ENCODE data around the gene IFT122. TPM values are rescaled to one million over a fixed set of nuclear protein-coding genes. Genes with fewer than 3 reads are reported as not detected.

IFT122 gene
- total RNA-seq, 1 donor from 2014 or later = 20.6 TPM

DNA sequence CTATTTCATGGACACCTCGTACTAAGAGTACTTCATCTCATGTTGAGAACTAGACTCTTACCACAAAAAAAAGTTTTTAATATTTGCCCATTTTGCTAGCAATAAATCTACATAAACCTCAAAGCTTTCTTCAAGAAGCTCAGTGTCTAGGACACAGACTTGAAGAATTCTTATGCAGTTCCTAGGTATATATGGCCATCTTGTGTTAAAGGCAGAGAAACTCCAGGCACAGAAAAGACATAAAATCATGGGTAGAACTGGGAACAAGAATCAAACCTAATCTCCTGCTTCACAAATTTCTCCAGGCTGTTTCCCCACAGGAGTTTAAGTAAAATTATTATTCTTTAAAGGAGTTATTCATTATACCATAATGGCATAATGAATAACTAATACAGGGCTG, 4.7 kb upstream of the IFT122 start:
- Mint-ChIP-seq H3K27ac (ENCODE audit: unreplicated experiment) (no peak overlapping the region), H3K9me3 (ENCODE audit: unreplicated experiment) (peaks cover 2% of the 10 kb centered on the region), H3K4me3 (ENCODE audit: unreplicated experiment) (no peak overlapping the region), H3K36me3 (ENCODE audit: unreplicated experiment) (no peaks in the 10 kb centered on the region), H3K27me3 (ENCODE audit: unreplicated experiment) (no peaks in the 10 kb centered on the region), H3K4me1 (ENCODE audit: low read depth, unreplicated experiment) (no peaks in the 10 kb centered on the region)
- TF ChIP-seq, protein P1, sequence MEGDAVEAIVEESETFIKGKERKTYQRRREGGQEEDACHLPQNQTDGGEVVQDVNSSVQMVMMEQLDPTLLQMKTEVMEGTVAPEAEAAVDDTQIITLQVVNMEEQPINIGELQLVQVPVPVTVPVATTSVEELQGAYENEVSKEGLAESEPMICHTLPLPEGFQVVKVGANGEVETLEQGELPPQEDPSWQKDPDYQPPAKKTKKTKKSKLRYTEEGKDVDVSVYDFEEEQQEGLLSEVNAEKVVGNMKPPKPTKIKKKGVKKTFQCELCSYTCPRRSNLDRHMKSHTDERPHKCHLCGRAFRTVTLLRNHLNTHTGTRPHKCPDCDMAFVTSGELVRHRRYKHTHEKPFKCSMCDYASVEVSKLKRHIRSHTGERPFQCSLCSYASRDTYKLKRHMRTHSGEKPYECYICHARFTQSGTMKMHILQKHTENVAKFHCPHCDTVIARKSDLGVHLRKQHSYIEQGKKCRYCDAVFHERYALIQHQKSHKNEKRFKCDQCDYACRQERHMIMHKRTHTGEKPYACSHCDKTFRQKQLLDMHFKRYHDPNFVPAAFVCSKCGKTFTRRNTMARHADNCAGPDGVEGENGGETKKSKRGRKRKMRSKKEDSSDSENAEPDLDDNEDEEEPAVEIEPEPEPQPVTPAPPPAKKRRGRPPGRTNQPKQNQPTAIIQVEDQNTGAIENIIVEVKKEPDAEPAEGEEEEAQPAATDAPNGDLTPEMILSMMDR (IDR thresholded peaks at IDR 0.05; ENCODE audit: partially characterized antibody, unreplicated experiment) = no peak
- no peak for DNase-seq

DNA sequence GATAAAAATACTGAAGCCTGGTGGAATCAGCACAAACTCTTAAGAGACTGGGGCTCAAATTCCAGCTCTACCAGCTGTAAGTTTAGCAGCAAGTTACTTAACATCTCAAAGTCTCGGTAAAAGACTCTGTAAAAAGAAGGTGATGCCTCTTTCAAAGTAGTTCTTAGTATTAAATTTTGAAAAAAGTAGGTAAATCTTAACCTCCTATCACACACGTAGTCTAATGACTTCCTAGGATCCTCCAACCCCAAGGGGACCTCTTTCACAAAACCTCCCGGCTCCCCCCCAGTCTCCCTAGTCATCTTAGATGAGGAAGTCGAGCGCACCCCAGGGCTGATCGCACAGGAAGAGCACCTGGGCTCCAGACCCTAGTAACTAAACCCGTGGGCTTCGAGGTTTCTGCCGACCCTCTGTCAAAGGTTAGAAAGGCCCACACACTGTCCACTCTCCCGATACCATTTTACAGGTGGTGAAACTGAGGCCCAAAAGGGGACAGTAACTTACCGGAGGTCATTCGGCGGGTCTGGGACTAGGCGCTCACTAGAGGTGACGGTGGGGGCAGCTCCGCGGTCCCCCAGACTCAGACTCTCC, 703 bp upstream of the IFT122 start:
- TF ChIP-seq, protein P1 (IDR thresholded peaks at IDR 0.05; ENCODE audit: partially characterized antibody, unreplicated experiment) = no peak
- no peaks in the 10 kb centered on the region for H3K36me3 Mint-ChIP-seq (ENCODE audit: unreplicated experiment)
- H3K27ac Mint-ChIP-seq (ENCODE audit: unreplicated experiment) = peak overlapping the region; percentile 96
- peak overlapping the region; percentile 97 for H3K4me3 Mint-ChIP-seq (ENCODE audit: unreplicated experiment)
- peaks cover 10% of the 10 kb centered on the region for H3K4me1 Mint-ChIP-seq (ENCODE audit: low read depth, unreplicated experiment)
- H3K27me3 Mint-ChIP-seq (ENCODE audit: unreplicated experiment) = peaks cover 3% of the 10 kb centered on the region
- DNase-seq = no peak
- H3K9me3 Mint-ChIP-seq (ENCODE audit: unreplicated experiment) = peaks cover 4% of the 10 kb centered on the region

DNA sequence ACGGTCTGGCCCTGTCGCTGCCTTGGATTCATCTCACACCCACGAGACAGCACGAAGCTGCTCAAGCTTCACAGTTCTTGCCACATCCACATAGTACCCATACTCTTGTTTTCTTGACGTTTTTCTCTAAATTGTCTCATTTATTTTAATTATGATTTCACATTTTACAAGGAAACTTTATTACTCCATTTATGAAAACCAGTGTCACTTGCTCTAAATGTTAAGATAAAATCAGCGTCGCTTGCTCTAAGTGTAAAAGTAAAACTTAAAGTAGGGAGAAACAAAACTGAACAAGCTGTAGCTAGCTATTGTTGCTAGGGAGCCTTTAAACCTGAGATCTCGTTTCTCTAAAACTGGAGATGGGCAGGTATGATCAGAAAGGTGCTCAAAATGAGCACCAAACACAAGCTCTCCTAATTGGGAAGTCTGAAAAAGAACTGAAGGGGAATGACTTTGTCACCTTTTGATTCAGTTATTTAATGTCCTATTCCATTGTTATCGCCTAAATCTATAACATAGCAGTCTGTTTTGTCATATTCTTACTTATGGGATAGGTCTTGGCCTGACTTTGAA, 680 bp downstream of the IFT122 start:
- Mint-ChIP-seq H3K4me1 (ENCODE audit: low read depth, unreplicated experiment) (peaks cover 10% of the 10 kb centered on the region), H3K27me3 (ENCODE audit: unreplicated experiment) (peaks cover 3% of the 10 kb centered on the region), H3K27ac (ENCODE audit: unreplicated experiment) (peak overlapping the region; percentile 96), H3K9me3 (ENCODE audit: unreplicated experiment) (peaks cover 4% of the 10 kb centered on the region), H3K36me3 (ENCODE audit: unreplicated experiment) (no peaks in the 10 kb centered on the region), H3K4me3 (ENCODE audit: unreplicated experiment) (peak overlapping the region; percentile 97)
- TF ChIP-seq, protein P1 (IDR thresholded peaks at IDR 0.05; ENCODE audit: partially characterized antibody, unreplicated experiment) = no peak
- DNase-seq = no peak

DNA sequence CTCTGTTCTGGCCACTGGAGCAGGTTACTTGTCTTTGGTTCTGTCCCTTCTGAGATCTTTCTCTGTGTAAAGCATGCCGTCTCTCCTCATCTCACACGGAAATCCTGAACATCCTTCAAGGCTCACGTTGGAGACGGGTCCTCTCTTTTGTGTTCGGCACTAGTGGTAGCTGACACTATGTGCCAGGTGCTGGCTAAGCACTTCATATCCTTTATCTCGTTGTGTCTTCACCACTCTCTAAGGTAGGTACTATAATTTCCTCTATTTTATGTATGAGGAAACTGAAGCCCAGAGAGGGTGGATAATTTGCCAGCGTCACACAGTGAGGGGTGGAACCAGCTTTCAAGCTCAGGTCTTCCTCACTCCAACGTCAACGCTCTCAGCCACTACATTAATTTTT, 1.2 kb downstream of the IFT122 start:
- no peaks in the 10 kb centered on the region for H3K36me3 Mint-ChIP-seq (ENCODE audit: unreplicated experiment)
- H3K4me1 Mint-ChIP-seq (ENCODE audit: low read depth, unreplicated experiment) = peaks cover 10% of the 10 kb centered on the region

DNA sequence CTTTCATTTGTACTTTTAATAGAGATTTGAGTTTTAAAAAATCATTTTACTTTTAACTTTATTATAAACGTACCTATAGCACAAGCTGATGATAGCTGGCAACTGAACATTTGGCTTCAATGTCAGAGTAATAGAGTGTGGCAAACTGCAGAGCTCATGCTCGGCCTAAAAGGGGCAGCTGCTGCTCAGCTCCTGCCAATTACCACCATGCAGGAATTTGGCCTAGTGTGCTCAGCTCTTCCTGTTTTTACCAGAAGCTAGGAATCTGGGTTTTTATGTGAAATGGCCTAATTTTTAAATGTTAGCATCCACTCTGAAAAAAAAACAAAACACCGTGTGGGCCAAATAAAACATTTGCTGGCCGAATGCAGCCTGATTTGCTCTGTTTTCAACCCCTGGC, 1.8 kb downstream of the IFT122 start:
- Mint-ChIP-seq H3K4me1 (ENCODE audit: low read depth, unreplicated experiment) (peaks cover 10% of the 10 kb centered on the region), H3K9me3 (ENCODE audit: unreplicated experiment) (peaks cover 4% of the 10 kb centered on the region), H3K27me3 (ENCODE audit: unreplicated experiment) (peaks cover 3% of the 10 kb centered on the region), H3K36me3 (ENCODE audit: unreplicated experiment) (no peaks in the 10 kb centered on the region), H3K4me3 (ENCODE audit: unreplicated experiment) (peak overlapping the region; percentile 97), H3K27ac (ENCODE audit: unreplicated experiment) (no peak overlapping the region)
- no peak for DNase-seq
- TF ChIP-seq, protein P1 (IDR thresholded peaks at IDR 0.05; ENCODE audit: partially characterized antibody, unreplicated experiment) = no peak

More for the DNA sequence above, 1.2 kb downstream of the IFT122 start:
- Mint-ChIP-seq H3K27me3 (ENCODE audit: unreplicated experiment) (peaks cover 3% of the 10 kb centered on the region), H3K27ac (ENCODE audit: unreplicated experiment) (peak overlapping the region; percentile 40), H3K9me3 (ENCODE audit: unreplicated experiment) (peaks cover 4% of the 10 kb centered on the region), H3K4me3 (ENCODE audit: unreplicated experiment) (peak overlapping the region; percentile 97)
- DNase-seq = no peak
- TF ChIP-seq, protein P1 (IDR thresholded peaks at IDR 0.05; ENCODE audit: partially characterized antibody, unreplicated experiment) = no peak

Data from glutamatergic neuron (in vitro differentiated cells).